Calu3 (cell line): ENCODE data around the gene TSHR. TPM values are rescaled to one million over a fixed set of nuclear protein-coding genes. Genes with fewer than 3 reads are reported as not detected.

Source experiments
- BruUV-seq: library from RNA; stranded (reverse); fragments of 400-500 nt; replicated peaks from 2 replicates; lab custom pipeline; 2021; lab: Mats Ljungman, UMichigan
- CTCF ChIA-PET: fragments of 300-600 bp; sonication (Branson Sonifier 250); formaldehyde crosslinking; loops from one replicate; lab custom pipeline; 2022; ENCODE audit warnings: antibody characterized with exemption; lab: Charles Lee
- DNase-seq: peaks from one replicate; pipeline ENCODE4 v3.0.0; 2022
- H3K27ac Mint-ChIP-seq: one replicate; pipeline ENCODE4 v1.8.0; 2022; ENCODE audit warnings: mixed read lengths; ENCODE audit not compliant: unreplicated experiment
- H3K27me3 Mint-ChIP-seq: one replicate; pipeline ENCODE4 v1.8.0; 2022; ENCODE audit warnings: mixed read lengths; ENCODE audit not compliant: unreplicated experiment
- H3K36me3 Mint-ChIP-seq: one replicate; pipeline ENCODE4 v1.8.0; 2022; ENCODE audit warnings: mild to moderate bottlenecking, moderate library complexity, mixed read lengths; ENCODE audit not compliant: insufficient read depth, unreplicated experiment
- H3K4me1 Mint-ChIP-seq: one replicate; pipeline ENCODE4 v1.8.0; 2022; ENCODE audit warnings: mild to moderate bottlenecking, low read depth, mixed read lengths; ENCODE audit not compliant: unreplicated experiment
- H3K4me3 Mint-ChIP-seq: one replicate; pipeline ENCODE4 v1.8.0; 2022; ENCODE audit warnings: mild to moderate bottlenecking, low read depth, moderate library complexity, mixed read lengths; ENCODE audit not compliant: unreplicated experiment
- H3K9me3 Mint-ChIP-seq: one replicate; pipeline ENCODE4 v1.8.0; 2022; ENCODE audit warnings: low read depth, mixed read lengths; ENCODE audit not compliant: unreplicated experiment
- CTCF ChIP-seq: fragments of 200-600 bp; IDR thresholded peaks from one replicate; pipeline ENCODE4 v1.8.0; 2022; ENCODE audit warnings: antibody characterized with exemption; ENCODE audit not compliant: unreplicated experiment
- intact Hi-C: fragments of 100-400 bp; cut with micrococcal nuclease; formaldehyde crosslinking; loops from one replicate; pipeline ENCODE4 v1.10.0; 2022; ENCODE audit not compliant: unreplicated experiment
- total RNA-seq: library from RNA; stranded (reverse); gene quantifications from 2 replicates; pipeline ENCODE4 v1.2.3, GENCODE V29; 2022

Gene TSHR
- total RNA-seq, 1 experiment from 2014 or later: not detected

DNA sequence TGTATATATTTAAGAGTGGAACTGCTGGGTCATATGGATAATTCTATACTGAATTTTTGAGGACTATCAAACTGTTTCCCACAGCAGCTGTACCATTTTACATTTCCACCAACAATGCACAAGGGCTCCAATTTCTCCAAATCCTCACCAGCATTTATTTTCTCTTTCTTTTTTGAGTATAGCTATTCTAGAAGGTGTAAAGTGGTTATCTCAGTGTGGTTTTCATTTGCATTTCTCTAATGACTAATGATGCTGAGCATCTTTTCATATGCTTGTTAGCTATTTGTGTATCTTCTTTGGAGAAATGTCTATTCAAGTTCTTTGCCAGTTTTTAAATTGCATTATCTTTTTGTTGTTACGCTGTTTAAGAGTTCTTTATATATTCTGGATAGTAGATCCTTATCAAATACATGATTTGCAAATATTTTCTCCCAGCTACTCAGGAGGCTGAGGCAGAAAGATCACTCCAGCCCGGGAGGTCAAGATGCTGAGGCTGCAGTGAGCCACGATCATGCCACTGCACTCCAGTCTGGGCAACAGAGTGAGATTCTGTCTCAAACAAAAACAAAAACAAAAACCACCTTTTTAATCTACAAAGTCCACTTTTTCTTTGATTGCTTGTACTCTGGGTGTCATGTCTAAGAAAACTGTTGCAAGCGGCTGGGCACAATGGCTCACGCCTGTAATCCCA, 232.6 kb downstream of the TSHR start:
- no peaks in the 10 kb centered on the region for H3K9me3 Mint-ChIP-seq
- no peak overlapping the region for H3K27ac Mint-ChIP-seq
- peaks cover 11% of the 10 kb centered on the region for H3K36me3 Mint-ChIP-seq
- no peaks in the 10 kb centered on the region for H3K27me3 Mint-ChIP-seq
- no peak overlapping the region for H3K4me3 Mint-ChIP-seq
- DNase-seq: no peak
- intact Hi-C loops: no loop called here
- no TSS peak for BruUV-seq
- TF ChIP-seq CTCF: no peak
- peaks cover 1% of the 10 kb centered on the region for H3K4me1 Mint-ChIP-seq
- CTCF ChIA-PET: no interaction called here

DNA sequence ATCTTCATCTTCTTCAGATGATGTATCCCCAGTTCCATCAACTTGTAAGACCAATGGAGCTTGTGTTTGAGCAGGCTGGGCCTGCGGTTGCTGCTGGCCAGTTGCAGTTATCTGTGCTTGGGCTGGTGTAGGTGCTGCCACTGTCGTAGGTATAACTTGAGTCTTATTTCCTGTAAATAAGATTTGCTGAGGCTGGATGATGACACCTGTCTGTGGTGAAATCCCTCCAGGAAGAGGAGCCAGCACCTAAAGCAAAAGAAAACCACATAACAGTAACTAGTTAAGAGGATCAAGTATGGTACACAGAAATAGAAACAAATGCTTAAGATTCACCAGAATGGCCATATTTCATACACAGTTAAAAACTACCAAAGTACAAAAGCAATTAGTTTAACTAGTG, 237.2 kb downstream of the TSHR start:
- no peak overlapping the region for H3K27ac Mint-ChIP-seq
- CTCF ChIA-PET: no interaction called here
- no peaks in the 10 kb centered on the region for H3K9me3 Mint-ChIP-seq
- H3K4me3 Mint-ChIP-seq: no peak overlapping the region
- no TSS peak for BruUV-seq
- no peaks in the 10 kb centered on the region for H3K27me3 Mint-ChIP-seq
- H3K36me3 Mint-ChIP-seq: peaks cover 27% of the 10 kb centered on the region
- intact Hi-C loops: no loop called here
- TF ChIP-seq CTCF: no peak
- no peaks in the 10 kb centered on the region for H3K4me1 Mint-ChIP-seq
- DNase-seq: no peak

GRCh38 chr14:81193924-81194633, 238.7 kb downstream of the TSHR start:
- Mint-ChIP-seq H3K27ac (no peak overlapping the region), H3K9me3 (no peaks in the 10 kb centered on the region), H3K4me3 (no peak overlapping the region), H3K4me1 (peaks cover 5% of the 10 kb centered on the region), H3K27me3 (no peaks in the 10 kb centered on the region), H3K36me3 (peaks cover 27% of the 10 kb centered on the region)
- intact Hi-C loops: no loop called here
- DNase-seq: no peak
- BruUV-seq: no TSS peak
- CTCF ChIA-PET: no interaction called here
- TF ChIP-seq CTCF: no peak

Other genes with a start within 250 kb of the TSHR start
- gene CEP128, start 13.9 kb upstream of the TSHR start, total RNA-seq: 22.9 and 26.3 TPM in 2 replicates